Mesothelial cell of epicardium (in vitro differentiated cells): ENCODE measurements around the gene ABLIM3. TPM values are rescaled to one million over a fixed set of nuclear protein-coding genes. Genes with fewer than 3 reads are reported as not detected.

Source experiments
- DNase-seq, 2 experiments: peaks; one replicate each; pipeline ENCODE4 v3.0.0; 2021; ENCODE audit warnings: low spot score in 2 of 2; ENCODE audit not compliant: unreplicated experiment in 2 of 2
- H3K27ac Mint-ChIP-seq: 2 replicates; pipeline ENCODE4 v1.8.0; 2021; ENCODE audit warnings: mixed read lengths
- H3K27me3 Mint-ChIP-seq: 2 replicates; pipeline ENCODE4 v1.8.0; 2021; ENCODE audit warnings: low read depth, mixed read lengths
- H3K36me3 Mint-ChIP-seq: 2 replicates; pipeline ENCODE4 v1.8.0; 2021; ENCODE audit warnings: mixed read lengths
- H3K4me1 Mint-ChIP-seq: 2 replicates; pipeline ENCODE4 v1.8.0; 2021; ENCODE audit warnings: mixed read lengths
- H3K4me3 Mint-ChIP-seq: 2 replicates; pipeline ENCODE4 v1.8.0; 2021; ENCODE audit warnings: mild to moderate bottlenecking, moderate library complexity, mixed read lengths
- H3K9me3 Mint-ChIP-seq: 2 replicates; pipeline ENCODE4 v1.8.0; 2021; ENCODE audit warnings: mixed read lengths
- total RNA-seq: library from RNA; stranded (reverse); gene quantifications from 3 replicates; pipeline ENCODE4 v1.2.1, GENCODE V29; 2021
- TF ChIP-seq, protein P1 (sequence below): fragments of 200-600 bp; sonication (generic); IDR thresholded peaks from one replicate; pipeline ENCODE4 v1.5.0; 2021; ENCODE audit warnings: antibody characterized with exemption; ENCODE audit not compliant: unreplicated experiment

The ABLIM3 gene
- total RNA-seq, 1 donor from 2014 or later: 0.27 TPM

DNA sequence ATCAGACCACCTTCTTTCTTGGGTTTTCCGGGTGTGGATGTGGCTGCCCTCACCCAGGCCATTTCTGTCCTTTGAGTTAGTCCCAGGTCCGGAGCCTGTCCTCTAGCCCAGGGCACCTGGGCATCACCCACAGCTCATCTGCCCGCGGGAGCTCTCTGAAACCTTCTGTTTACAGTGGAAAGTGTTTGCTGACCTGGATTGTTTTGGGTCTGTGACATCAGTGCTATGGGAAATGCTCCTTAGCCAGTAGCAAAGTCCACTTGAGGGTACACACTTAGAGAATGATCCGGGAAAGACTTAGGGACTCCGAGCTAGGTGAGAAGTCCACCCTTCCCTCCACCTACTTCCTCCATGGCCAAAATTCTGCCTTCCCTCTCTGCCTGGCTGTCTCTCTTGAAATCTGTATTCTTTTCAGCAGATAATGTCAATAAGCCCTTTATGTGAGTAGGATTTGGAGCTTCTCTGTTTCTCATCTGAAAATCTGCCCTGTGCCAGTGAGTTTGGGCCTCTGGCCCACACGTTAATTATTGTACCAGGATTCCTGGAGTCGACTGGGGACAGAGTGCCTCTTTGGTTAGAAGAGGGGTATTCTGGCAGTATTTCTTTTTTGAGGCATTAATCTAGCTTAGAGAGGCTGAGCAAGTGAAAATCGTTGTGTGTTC is 19.9 kb downstream of the ABLIM3 start:
- no peaks in the 10 kb centered on the region for H3K9me3 Mint-ChIP-seq
- DNase-seq: no peak
- H3K36me3 Mint-ChIP-seq: no peaks in the 10 kb centered on the region
- no peak overlapping the region for H3K27ac Mint-ChIP-seq
- no peaks in the 10 kb centered on the region for H3K27me3 Mint-ChIP-seq
- H3K4me3 Mint-ChIP-seq: no peak overlapping the region
- H3K4me1 Mint-ChIP-seq: no peaks in the 10 kb centered on the region
- TF ChIP-seq, protein P1, sequence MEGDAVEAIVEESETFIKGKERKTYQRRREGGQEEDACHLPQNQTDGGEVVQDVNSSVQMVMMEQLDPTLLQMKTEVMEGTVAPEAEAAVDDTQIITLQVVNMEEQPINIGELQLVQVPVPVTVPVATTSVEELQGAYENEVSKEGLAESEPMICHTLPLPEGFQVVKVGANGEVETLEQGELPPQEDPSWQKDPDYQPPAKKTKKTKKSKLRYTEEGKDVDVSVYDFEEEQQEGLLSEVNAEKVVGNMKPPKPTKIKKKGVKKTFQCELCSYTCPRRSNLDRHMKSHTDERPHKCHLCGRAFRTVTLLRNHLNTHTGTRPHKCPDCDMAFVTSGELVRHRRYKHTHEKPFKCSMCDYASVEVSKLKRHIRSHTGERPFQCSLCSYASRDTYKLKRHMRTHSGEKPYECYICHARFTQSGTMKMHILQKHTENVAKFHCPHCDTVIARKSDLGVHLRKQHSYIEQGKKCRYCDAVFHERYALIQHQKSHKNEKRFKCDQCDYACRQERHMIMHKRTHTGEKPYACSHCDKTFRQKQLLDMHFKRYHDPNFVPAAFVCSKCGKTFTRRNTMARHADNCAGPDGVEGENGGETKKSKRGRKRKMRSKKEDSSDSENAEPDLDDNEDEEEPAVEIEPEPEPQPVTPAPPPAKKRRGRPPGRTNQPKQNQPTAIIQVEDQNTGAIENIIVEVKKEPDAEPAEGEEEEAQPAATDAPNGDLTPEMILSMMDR: no peak

DNA sequence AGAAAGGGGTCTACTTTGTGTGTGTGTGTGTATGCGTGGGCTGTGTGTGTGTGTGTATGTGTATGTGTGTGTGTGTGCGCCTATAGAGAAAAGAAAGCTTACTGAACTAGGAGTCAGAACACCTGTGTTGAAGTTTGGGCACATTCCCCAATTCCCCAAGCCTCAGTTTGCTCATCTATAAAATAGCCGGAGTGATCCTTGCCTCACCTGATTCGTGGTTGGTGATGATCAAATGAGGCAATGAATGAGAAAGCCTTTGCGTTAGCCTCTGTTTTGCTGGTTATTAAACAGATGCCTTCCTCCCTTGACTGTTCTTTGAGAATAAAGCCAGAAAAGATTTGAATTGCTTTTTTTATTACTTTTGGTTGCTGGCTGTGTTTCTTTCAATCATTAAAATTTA is 20.6 kb downstream of the ABLIM3 start:
- H3K9me3 Mint-ChIP-seq: no peaks in the 10 kb centered on the region

DNA sequence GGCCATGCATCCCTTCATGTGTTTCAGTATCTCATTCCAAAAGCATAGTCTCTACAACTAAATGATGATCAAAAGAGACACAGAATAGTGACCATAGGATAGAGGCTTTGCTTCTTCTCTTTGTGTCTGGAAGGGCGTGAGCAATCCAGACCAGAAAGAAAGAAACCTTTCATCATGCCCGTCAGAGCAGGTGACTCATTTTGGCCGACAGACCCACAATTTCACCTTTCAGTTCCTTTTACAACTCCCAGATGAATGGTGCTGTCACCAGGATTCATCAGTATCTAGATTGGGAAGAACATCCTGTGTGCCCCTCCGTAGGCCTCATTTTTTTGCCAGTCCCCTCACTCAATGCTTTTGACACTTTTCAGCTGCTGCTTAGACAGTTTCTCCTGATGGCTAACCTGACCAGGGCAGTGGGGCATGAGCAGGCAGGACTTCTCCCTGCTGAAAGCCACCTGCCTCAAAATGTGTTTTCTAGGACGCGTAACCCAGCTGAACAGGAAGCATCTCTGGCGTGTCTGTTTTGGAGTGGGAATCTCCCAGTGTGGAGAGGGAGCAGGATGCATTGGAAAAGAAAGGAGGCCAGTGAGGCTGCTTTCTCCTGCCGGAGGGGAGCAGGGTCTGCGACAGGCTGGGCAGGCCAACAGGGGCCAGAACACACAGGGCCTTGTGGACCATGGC is 21.2 kb downstream of the ABLIM3 start:
- TF ChIP-seq, protein P1: no peak
- H3K27me3 Mint-ChIP-seq: peaks cover 10% of the 10 kb centered on the region

More for the DNA sequence above, 20.6 kb downstream of the ABLIM3 start:
- Mint-ChIP-seq H3K27me3 (peaks cover 6% of the 10 kb centered on the region), H3K4me1 (no peaks in the 10 kb centered on the region), H3K27ac (no peak overlapping the region), H3K36me3 (no peaks in the 10 kb centered on the region), H3K4me3 (no peak overlapping the region)
- TF ChIP-seq, protein P1: no peak
- no peak for DNase-seq

DNA sequence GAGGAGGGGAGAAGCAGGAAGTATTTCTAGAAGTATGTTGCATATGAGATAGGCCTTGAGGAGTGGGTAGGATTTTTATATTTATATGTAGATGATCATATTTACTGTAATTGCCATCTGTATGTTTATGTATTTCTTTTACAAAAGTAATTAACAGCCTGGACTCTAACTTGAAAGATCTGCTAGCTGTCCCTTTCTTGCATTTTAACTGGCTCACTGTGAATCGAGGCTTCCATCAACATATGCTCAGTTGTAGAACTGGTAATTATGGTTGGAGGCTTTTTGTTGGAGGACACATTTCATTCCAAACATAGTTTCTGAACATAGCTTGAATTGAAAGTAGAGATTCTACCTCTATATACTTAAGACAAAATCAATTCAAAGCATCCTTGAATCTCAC is 23.4 kb downstream of the ABLIM3 start:
- Mint-ChIP-seq H3K4me1 (no peaks in the 10 kb centered on the region), H3K27me3 (peaks cover 31% of the 10 kb centered on the region), H3K36me3 (no peaks in the 10 kb centered on the region), H3K4me3 (no peak overlapping the region), H3K27ac (no peak overlapping the region), H3K9me3 (no peaks in the 10 kb centered on the region)
- TF ChIP-seq, protein P1: no peak
- DNase-seq: no peak

More for the DNA sequence above, 21.2 kb downstream of the ABLIM3 start:
- Mint-ChIP-seq H3K27ac (no peak overlapping the region), H3K4me1 (no peaks in the 10 kb centered on the region), H3K9me3 (no peaks in the 10 kb centered on the region), H3K4me3 (no peak overlapping the region), H3K36me3 (no peaks in the 10 kb centered on the region)
- no peak for DNase-seq

DNA sequence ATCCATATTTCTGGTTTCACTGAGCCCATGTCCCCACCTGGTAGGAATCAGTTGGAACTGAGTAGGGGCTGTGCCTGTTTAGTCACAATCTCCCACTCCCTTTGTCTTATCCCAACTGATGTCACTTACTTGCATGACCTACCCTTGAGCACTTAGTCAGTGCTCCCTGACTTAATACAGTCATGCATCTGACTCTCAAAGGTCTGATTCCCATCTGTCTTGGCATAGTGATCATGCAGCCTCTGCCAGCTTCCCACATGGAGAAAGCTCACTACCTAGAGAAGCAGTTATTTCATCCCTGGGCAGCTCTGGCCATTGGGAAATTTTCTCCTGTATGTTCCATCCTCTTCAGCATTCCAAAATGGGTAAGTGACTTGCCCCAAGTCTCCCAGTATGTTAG is 24.8 kb downstream of the ABLIM3 start:
- H3K9me3 Mint-ChIP-seq: no peaks in the 10 kb centered on the region
- H3K27me3 Mint-ChIP-seq: peaks cover 42% of the 10 kb centered on the region
- no peak overlapping the region for H3K4me3 Mint-ChIP-seq
- H3K4me1 Mint-ChIP-seq: no peaks in the 10 kb centered on the region
- TF ChIP-seq, protein P1: no peak
- no peak for DNase-seq
- H3K27ac Mint-ChIP-seq: no peak overlapping the region
- no peaks in the 10 kb centered on the region for H3K36me3 Mint-ChIP-seq
